ENCODE data around the gene DDB1. TPM values are rescaled to one million over a fixed set of nuclear protein-coding genes. Genes with fewer than 3 reads are reported as not detected.
A peak's percentile ranks its signal among the peaks of the same experiment; 100 is the strongest.

The DDB1 gene
- polyA plus RNA-seq, 3 donors, result 54.1 to 97.2 (median 86.6) TPM

DNA sequence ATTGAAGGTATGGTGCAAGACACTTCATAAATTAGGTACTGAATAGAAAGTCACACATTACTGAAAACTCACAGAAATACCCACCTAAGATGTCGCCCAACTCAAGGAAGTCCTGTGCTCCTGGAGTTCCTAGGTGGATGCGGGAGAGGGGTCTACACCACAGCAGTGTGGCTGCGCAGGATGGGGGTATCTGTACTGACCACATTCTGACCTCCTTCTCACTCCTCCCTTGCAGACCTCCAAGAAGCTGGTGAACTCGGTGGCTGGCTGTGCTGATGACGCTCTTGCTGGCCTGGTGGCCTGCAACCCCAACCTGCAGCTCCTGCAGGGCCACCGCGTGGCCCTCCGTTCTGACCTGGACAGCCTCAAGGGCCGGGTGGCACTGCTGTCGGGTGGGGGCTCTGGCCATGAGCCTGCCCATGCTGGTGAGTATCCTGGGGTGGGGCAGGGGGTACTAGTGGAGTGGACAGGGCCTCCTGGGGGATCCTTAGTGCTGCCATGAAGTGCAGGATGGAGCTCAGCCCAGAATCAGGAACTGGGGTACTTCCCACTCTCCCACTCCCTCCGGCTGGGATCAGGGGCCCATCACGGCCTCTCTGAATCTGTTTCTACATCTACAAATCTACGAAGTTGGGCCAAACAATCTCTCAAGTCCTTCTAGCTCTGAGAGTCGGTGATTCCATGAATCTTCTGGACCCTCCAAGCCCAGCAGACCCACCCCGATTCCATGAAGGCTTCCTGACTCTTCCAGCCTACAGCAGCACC is 5.0 kb upstream of the DDB1 start:
- Mint-ChIP-seq H3K4me1 (peaks cover 23% of the 10 kb centered on the region), H3K27me3 (ENCODE audit: low read depth in 3 of 3) (peaks cover 1 to 4% (median 2%) of the 10 kb centered on the region in 3 donors), H3K4me3 (no peak overlapping the region), H3K9me3 (no peaks in the 10 kb centered on the region), H3K27ac (peak overlapping the region in 2 of 7 donors; percentile 13 to 46), H3K36me3 (peaks cover 28 to 32% of the 10 kb centered on the region in 2 donors)
- H3K9ac ChIP-seq (ENCODE audit: insufficient read depth, low read length, poor library complexity, severe bottlenecking), result no peak overlapping the region
- H3K9me3 ChIP-seq (replicated peaks in 1 of 2; ENCODE audit: control insufficient read depth in 1 of 2, insufficient read depth in 1 of 2, low read length in 2 of 2), result no peaks in the 10 kb centered on the region
- peaks cover under 1% of the 10 kb centered on the region for H3K79me2 ChIP-seq (ENCODE audit: insufficient read depth, low read length)
- no peak overlapping the region for H3K27ac ChIP-seq (ENCODE audit: low read depth in 1 of 2, low read length in 2 of 2)
- no peaks in the 10 kb centered on the region for H3K27me3 ChIP-seq (ENCODE audit: control insufficient read depth in 2 of 2, insufficient read depth in 2 of 2, low read length in 2 of 2)
- 96% methylated on average over 11 of the region's 15 CpGs for WGBS (ENCODE audit: insufficient coverage)
- DNase-seq, result no peak
- no peak overlapping the region for H2AFZ ChIP-seq (ENCODE audit: insufficient read depth, low read depth, low read length, poor library complexity, severe bottlenecking)
- intact Hi-C loops (cut with micrococcal nuclease), result loop anchor here (2.0 to 5.0 kb wide), 3 partner anchors 47 to 99 kb away; no protein-coding TSS in a partner anchor
- TF ChIP-seq, protein P1, sequence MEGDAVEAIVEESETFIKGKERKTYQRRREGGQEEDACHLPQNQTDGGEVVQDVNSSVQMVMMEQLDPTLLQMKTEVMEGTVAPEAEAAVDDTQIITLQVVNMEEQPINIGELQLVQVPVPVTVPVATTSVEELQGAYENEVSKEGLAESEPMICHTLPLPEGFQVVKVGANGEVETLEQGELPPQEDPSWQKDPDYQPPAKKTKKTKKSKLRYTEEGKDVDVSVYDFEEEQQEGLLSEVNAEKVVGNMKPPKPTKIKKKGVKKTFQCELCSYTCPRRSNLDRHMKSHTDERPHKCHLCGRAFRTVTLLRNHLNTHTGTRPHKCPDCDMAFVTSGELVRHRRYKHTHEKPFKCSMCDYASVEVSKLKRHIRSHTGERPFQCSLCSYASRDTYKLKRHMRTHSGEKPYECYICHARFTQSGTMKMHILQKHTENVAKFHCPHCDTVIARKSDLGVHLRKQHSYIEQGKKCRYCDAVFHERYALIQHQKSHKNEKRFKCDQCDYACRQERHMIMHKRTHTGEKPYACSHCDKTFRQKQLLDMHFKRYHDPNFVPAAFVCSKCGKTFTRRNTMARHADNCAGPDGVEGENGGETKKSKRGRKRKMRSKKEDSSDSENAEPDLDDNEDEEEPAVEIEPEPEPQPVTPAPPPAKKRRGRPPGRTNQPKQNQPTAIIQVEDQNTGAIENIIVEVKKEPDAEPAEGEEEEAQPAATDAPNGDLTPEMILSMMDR (IDR thresholded peaks at IDR 0.05), result no peak
- H3K4me2 ChIP-seq (replicated peaks; ENCODE audit: extremely low read depth, low read length, poor library complexity, severe bottlenecking), result no peak overlapping the region
- no peak overlapping the region for H3K4me3 ChIP-seq (replicated peaks in 1 of 3; ENCODE audit: low read depth in 2 of 3, low read length in 3 of 3)
- H4K20me1 ChIP-seq (ENCODE audit: insufficient read depth, low read length), result no peaks in the 10 kb centered on the region
- H3K4me1 ChIP-seq (ENCODE audit: control insufficient read depth in 1 of 2, insufficient read depth in 2 of 2, low read length in 2 of 2), result peaks cover 14 to 18% of the 10 kb centered on the region in 2 donors
- peaks cover 6 to 23% of the 10 kb centered on the region in 2 donors for H3K36me3 ChIP-seq (replicated peaks in 1 of 2; ENCODE audit: control insufficient read depth in 1 of 2, insufficient read depth in 2 of 2, low read length in 2 of 2)

DNA sequence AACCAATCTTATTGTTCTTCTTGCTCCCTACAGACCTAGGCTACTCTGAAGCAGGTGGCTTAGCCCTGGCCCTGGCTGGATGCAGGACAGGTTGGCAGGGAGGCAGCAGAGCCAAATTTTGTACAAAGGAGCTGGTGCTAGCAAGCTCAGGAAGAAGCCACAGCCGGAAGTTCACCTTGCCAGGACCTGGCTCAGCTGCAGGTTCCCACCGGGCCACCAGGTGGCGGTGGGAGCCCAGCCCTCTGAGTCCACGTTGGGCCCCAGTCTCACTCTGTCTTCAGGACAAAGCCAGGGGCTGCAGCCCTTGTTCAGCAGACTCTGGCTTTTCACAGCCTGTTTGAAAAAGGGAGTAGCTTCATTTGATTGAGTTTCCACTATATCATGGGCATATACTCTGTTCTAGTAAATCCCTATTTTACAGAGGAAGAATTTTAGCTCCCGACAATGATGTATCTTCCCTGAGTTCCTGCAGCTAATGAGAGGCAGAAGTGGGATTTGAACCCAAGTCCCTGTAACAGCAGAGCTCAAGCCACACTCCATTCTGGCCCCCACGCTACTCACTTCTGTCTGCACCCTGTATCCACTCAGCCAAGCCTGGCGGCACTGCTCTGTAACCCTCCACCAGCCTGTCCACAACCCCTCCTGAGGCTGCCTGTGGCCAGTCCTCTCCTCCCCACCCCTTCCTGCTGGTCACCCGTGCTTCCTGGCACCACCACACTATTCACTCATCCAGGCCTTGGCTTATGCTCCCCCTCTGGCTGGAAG is 3.4 kb upstream of the DDB1 start:
- peak overlapping the region in 3 of 7 donors; percentile 42 to 78 (median 69) for H3K27ac Mint-ChIP-seq
- Histone ChIP-seq H3K9ac (ENCODE audit: insufficient read depth, low read length, poor library complexity, severe bottlenecking) (no peak overlapping the region), H3K27me3 (ENCODE audit: control insufficient read depth in 2 of 2, insufficient read depth in 2 of 2, low read length in 2 of 2) (no peaks in the 10 kb centered on the region), H3K27ac (ENCODE audit: low read depth in 1 of 2, low read length in 2 of 2) (no peak overlapping the region), H3K36me3 (replicated peaks in 1 of 2; ENCODE audit: control insufficient read depth in 1 of 2, insufficient read depth in 2 of 2, low read length in 2 of 2) (peaks cover 3 to 7% of the 10 kb centered on the region in 2 donors), H3K9me3 (replicated peaks in 1 of 2; ENCODE audit: control insufficient read depth in 1 of 2, insufficient read depth in 1 of 2, low read length in 2 of 2) (no peaks in the 10 kb centered on the region), H3K4me1 (ENCODE audit: control insufficient read depth in 1 of 2, insufficient read depth in 2 of 2, low read length in 2 of 2) (peaks cover 25 to 32% of the 10 kb centered on the region in 2 donors), H3K4me3 (replicated peaks in 1 of 3; ENCODE audit: low read depth in 2 of 3, low read length in 3 of 3) (no peak overlapping the region), H3K4me2 (replicated peaks; ENCODE audit: extremely low read depth, low read length, poor library complexity, severe bottlenecking) (no peak overlapping the region), H2AFZ (ENCODE audit: insufficient read depth, low read depth, low read length, poor library complexity, severe bottlenecking) (peak overlapping the region; percentile 6), H4K20me1 (ENCODE audit: insufficient read depth, low read length) (peaks cover 8% of the 10 kb centered on the region), H3K79me2 (ENCODE audit: insufficient read depth, low read length) (peaks cover 16% of the 10 kb centered on the region)
- WGBS (ENCODE audit: insufficient coverage), result 30% methylated on average over 7 of the region's 8 CpGs
- peak; percentile 69 to 83 (median 79) for DNase-seq
- peaks cover 1 to 2% (median 2%) of the 10 kb centered on the region in 3 donors for H3K27me3 Mint-ChIP-seq (ENCODE audit: low read depth in 3 of 3)
- intact Hi-C loops (cut with micrococcal nuclease), result loop anchor here (1.0 to 5.0 kb wide), 4 partner anchors 48 to 101 kb away; no protein-coding TSS in a partner anchor
- TF ChIP-seq, protein P1 (IDR thresholded peaks at IDR 0.05), result peak; percentile 95
- no peaks in the 10 kb centered on the region for H3K9me3 Mint-ChIP-seq
- H3K36me3 Mint-ChIP-seq, result peaks cover 20 to 27% of the 10 kb centered on the region in 2 donors
- peaks cover 35% of the 10 kb centered on the region for H3K4me1 Mint-ChIP-seq
- H3K4me3 Mint-ChIP-seq, result no peak overlapping the region

Measured in CD14-positive monocyte (primary cell).